ENCODE measurements around the gene SELENBP1. TPM values are rescaled to one million over a fixed set of nuclear protein-coding genes. Genes with fewer than 3 reads are reported as not detected.

The SELENBP1 gene
- total RNA-seq, 2 donors from 2014 or later, result 41.8 to 67.6 TPM

- Histone ChIP-seq H3K27ac (no peak overlapping the region), H3K27me3 (replicated peaks; ENCODE audit: insufficient read depth) (no peaks in the 10 kb centered on the region), H3K4me3 (no peak overlapping the region), H3K9me3 (no peaks in the 10 kb centered on the region), H3K36me3 (peaks cover 38% of the 10 kb centered on the region), H3K4me1 (ENCODE audit: control insufficient read depth in 1 of 2, low read depth in 2 of 2) (peaks cover 27 to 43% of the 10 kb centered on the region in 2 donors)
- ATAC-seq (ENCODE audit: insufficient number of reproducible peaks, low FRiP score, low read depth) (no peak), DNase-seq (ENCODE audit: low spot score) (no peak)
- TF ChIP-seq, protein P1, sequence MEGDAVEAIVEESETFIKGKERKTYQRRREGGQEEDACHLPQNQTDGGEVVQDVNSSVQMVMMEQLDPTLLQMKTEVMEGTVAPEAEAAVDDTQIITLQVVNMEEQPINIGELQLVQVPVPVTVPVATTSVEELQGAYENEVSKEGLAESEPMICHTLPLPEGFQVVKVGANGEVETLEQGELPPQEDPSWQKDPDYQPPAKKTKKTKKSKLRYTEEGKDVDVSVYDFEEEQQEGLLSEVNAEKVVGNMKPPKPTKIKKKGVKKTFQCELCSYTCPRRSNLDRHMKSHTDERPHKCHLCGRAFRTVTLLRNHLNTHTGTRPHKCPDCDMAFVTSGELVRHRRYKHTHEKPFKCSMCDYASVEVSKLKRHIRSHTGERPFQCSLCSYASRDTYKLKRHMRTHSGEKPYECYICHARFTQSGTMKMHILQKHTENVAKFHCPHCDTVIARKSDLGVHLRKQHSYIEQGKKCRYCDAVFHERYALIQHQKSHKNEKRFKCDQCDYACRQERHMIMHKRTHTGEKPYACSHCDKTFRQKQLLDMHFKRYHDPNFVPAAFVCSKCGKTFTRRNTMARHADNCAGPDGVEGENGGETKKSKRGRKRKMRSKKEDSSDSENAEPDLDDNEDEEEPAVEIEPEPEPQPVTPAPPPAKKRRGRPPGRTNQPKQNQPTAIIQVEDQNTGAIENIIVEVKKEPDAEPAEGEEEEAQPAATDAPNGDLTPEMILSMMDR (IDR thresholded peaks at IDR 0.05), result no peak
Measured at GRCh38 chr1:151369302-151369610, 3.2 kb downstream of the SELENBP1 start.

DNA sequence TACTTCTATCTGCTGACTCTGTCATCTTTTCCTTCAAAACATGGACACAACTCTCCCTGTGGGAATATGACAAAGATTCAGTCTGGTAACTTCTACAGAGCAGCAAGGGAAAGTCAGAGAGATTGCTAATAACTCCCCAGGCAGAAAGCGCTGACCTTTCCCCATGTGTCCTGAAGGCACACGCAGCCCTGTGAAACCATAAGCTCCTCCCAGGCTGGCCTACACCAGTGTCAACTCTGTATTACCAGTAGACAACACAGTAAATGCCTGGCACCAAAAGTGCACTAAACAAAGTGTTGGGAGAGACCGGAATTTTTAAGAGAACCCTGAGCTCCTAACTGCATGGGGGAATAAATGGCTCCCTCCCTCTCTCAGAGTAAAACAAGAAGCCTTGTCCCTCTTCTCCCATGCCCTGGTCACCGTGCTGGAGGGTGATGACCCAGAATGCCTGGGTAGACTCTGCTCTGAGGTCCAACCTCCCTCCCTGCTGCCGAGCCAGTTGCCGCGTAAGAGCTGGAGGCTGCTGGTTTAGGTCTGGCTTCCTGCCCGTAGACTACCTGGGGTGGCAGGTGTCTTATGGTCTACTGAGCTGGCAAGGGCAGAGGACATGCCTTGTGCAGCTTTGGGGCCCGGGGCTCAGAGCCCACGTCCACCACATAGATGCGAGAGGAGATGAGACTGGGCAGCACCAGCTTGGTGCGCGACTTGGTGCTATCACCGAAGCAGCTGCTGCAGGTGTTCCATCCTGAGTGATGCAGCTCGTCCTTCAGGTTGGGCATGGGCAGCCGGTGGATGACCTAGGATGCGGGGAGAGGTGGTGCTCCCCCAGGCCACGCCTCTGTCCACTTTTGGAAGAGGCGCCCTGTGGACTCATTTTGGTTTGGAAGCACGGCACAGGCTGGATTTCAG, 3.9 kb downstream of the SELENBP1 start:
- H3K9me3 ChIP-seq, result no peaks in the 10 kb centered on the region
- peaks cover 27 to 42% of the 10 kb centered on the region in 2 donors for H3K4me1 ChIP-seq (ENCODE audit: control insufficient read depth in 1 of 2, low read depth in 2 of 2)
- TF ChIP-seq, protein P1 (IDR thresholded peaks at IDR 0.05), result no peak
- DNase-seq (ENCODE audit: low spot score) (no peak), ATAC-seq (ENCODE audit: insufficient number of reproducible peaks, low FRiP score, low read depth) (no peak)
- H3K4me3 ChIP-seq, result no peak overlapping the region
- no peak overlapping the region for H3K27ac ChIP-seq
- H3K36me3 ChIP-seq, result peaks cover 38% of the 10 kb centered on the region
- H3K27me3 ChIP-seq (replicated peaks; ENCODE audit: insufficient read depth), result no peaks in the 10 kb centered on the region

GRCh38 chr1:151367658-151368392, 4.7 kb downstream of the SELENBP1 start:
- H3K4me1 ChIP-seq (ENCODE audit: control insufficient read depth in 1 of 2, low read depth in 2 of 2), result peaks cover 25 to 34% of the 10 kb centered on the region in 2 donors
- no peaks in the 10 kb centered on the region for H3K27me3 ChIP-seq (replicated peaks; ENCODE audit: insufficient read depth)
- no peak overlapping the region for H3K4me3 ChIP-seq
- H3K36me3 ChIP-seq, result peaks cover 38% of the 10 kb centered on the region
- no peaks in the 10 kb centered on the region for H3K9me3 ChIP-seq
- TF ChIP-seq, protein P1 (IDR thresholded peaks at IDR 0.05), result no peak
- H3K27ac ChIP-seq, result no peak overlapping the region
- DNase-seq (ENCODE audit: low spot score) (no peak), ATAC-seq (ENCODE audit: insufficient number of reproducible peaks, low FRiP score, low read depth) (no peak)

GRCh38 chr1:151364996-151365395, 7.5 kb downstream of the SELENBP1 start:
- H3K27me3 ChIP-seq (replicated peaks; ENCODE audit: insufficient read depth), result no peaks in the 10 kb centered on the region
- H3K9me3 ChIP-seq, result no peaks in the 10 kb centered on the region
- DNase-seq (ENCODE audit: low spot score) (no peak), ATAC-seq (ENCODE audit: insufficient number of reproducible peaks, low FRiP score, low read depth) (no peak)
- peaks cover 38% of the 10 kb centered on the region for H3K36me3 ChIP-seq
- H3K4me3 ChIP-seq, result no peak overlapping the region
- peaks cover 5 to 9% of the 10 kb centered on the region in 2 donors for H3K4me1 ChIP-seq (ENCODE audit: control insufficient read depth in 1 of 2, low read depth in 2 of 2)
- TF ChIP-seq, protein P1 (IDR thresholded peaks at IDR 0.05), result no peak
- H3K27ac ChIP-seq, result no peak overlapping the region

Measured in thoracic aorta (tissue), 2 donors.